Stimulated activated naive CD4-positive, alpha-beta T cell treated with Interleukin-2 at 50 U/mL for 16 hours (primary cell): ENCODE results near the gene SYT13.
"Not testable (repeated sequence)": the region's sequence is repeated elsewhere in the genome, so short reads cannot be mapped to it uniquely, and the experiment has no call there.

Experiments
- DNase-seq: peaks from one replicate; lab custom pipeline; 2025; lab: John Stamatoyannopoulos, UW

SYT13 gene

GRCh38 chr11:45272701-45273100 is 13.4 kb downstream of the SYT13 start:
- no peak for DNase-seq

- no peak for DNase-seq
Measured at GRCh38 chr11:45270946-45271716, 15.0 kb downstream of the SYT13 start.

GRCh38 chr11:45269678-45270077 is 16.5 kb downstream of the SYT13 start:
- DNase-seq: no peak

GRCh38 chr11:45267652-45268299 is 18.4 kb downstream of the SYT13 start:
- no peak for DNase-seq

- no peak for DNase-seq
Measured at GRCh38 chr11:45267052-45267451, 19.1 kb downstream of the SYT13 start.

GRCh38 chr11:45266676-45267020 is 19.5 kb downstream of the SYT13 start:
- DNase-seq: no peak

GRCh38 chr11:45265969-45266675 is 20.0 kb downstream of the SYT13 start:
- DNase-seq: no peak

GRCh38 chr11:45264839-45265515 is 21.2 kb downstream of the SYT13 start:
- no peak for DNase-seq

GRCh38 chr11:45263773-45264172 is 22.4 kb downstream of the SYT13 start:
- no peak for DNase-seq

GRCh38 chr11:45262900-45263299 is 23.2 kb downstream of the SYT13 start:
- DNase-seq: no peak

GRCh38 chr11:45260071-45260470 is 26.1 kb downstream of the SYT13 start:
- DNase-seq: no peak

GRCh38 chr11:45259592-45259991 is 26.5 kb downstream of the SYT13 start:
- DNase-seq: no peak

GRCh38 chr11:45258982-45259530 is 27.1 kb downstream of the SYT13 start:
- no peak for DNase-seq

- DNase-seq: no peak
Measured at GRCh38 chr11:45254070-45254469, 32.1 kb downstream of the SYT13 start.

GRCh38 chr11:45253640-45254039 is 32.5 kb downstream of the SYT13 start:
- DNase-seq: no peak

GRCh38 chr11:45252877-45253276 is 33.3 kb downstream of the SYT13 start:
- no peak for DNase-seq

- DNase-seq: peak; percentile 4
Measured at GRCh38 chr11:45252134-45252856, 33.8 kb downstream of the SYT13 start.

- no peak for DNase-seq
Measured at GRCh38 chr11:45250035-45250718, 36.0 kb downstream of the SYT13 start.

GRCh38 chr11:45249372-45249771 is 36.8 kb downstream of the SYT13 start:
- DNase-seq: not testable (repeated sequence)

GRCh38 chr11:45248501-45249011 is 37.6 kb downstream of the SYT13 start:
- no peak for DNase-seq

GRCh38 chr11:45247433-45247832 is 38.7 kb downstream of the SYT13 start:
- DNase-seq: no peak
